HG03354 (cell line): Measurements from ENCODE around the gene COL27A1.

Source experiments
- ATAC-seq: cut with Tn5 transposase; IDR thresholded peaks from one replicate; pipeline ENCODE4 v1.9.1; 2021; ENCODE audit warnings: mild to moderate bottlenecking; ENCODE audit not compliant: unreplicated experiment, poor library complexity, severe bottlenecking

Gene COL27A1

DNA sequence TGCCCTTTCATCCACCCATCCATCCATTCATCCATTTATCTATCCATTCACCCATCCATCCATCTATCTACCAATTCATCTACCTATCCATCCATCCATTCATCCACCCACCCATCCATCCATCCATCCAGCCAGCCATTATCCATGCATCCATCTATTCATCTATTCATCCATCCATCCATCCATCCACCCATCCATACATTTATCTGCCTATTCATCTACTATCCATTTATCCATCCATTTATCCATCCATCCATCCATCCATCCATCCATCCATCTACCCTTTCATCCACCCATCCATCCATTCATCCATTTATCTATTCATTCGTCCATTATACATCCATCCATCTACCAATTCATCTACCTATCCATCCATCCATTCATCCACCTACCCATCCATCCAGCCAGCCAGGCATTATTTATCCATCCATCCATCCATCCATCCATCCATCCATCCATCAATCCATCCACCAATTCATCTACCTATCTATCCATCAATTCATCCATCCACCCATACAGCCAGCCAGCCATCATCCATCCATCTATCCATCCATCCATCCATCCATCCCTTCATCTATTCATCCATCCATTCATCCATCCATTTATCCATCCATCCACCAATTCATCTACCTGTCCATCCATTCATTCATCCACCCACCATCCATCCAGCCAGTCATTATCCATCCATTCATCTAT, 10.2 kb downstream of the COL27A1 start:
- no peak for ATAC-seq

DNA sequence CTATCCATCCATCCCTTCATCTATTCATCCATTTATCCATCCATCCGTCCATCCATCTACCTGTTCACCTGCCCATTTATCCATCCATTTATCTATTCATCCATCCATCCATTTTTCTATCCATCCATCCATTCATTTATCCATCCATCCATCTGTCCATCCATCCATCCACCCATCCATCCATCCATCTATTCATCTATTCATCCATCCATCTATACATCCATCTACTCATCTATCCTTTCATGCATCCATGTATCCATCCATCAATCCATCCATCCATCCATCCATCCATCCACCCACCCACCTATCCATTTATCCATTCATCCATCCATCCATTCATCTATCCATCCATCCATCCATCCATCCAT, 10.8 kb downstream of the COL27A1 start:
- no peak for ATAC-seq

DNA sequence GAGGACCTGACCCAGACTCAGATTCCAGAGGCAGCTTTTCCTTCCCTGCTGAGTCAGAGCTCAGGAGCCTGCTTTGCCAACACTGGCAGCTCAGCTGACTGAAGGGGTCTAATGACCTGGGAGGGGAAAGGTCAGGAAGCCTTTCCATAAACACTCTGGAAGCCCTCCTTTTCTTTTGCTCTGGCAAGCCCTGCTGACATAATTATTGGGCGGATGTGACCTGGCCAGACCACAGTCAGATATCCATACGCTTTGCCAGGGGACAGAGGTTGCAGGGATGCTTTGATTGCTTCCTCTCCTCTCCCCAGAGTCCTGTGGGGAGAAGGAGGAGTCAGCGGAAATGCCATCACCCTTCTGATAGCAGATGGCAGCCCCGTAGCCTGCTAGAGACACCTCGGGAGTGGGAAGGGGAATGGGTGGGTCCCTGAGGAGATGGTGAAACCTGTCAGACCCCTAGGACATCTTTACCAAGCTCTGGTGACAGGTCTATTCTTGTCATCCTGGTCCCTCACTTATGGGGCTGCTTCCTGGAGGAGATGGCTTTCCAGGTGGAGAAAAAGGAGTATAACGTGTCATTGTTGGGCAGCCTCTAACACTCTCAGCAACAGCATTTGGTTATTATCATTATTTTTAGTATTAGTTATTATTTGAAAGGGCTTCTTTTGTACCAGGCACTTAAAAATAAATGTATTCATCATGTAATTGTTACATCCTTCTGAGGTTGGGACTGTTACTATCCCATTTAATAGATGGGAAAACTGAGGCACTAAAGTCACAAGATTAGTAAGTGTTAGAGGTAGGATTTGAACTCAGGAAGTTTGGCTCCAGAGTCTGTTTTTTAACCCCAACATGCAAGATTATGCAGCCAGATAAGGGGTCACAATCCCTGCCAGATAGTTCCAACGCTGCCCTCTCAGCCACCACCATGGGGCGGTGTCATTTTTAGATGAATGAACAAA, 11.6 kb downstream of the COL27A1 start:
- ATAC-seq = no peak

DNA sequence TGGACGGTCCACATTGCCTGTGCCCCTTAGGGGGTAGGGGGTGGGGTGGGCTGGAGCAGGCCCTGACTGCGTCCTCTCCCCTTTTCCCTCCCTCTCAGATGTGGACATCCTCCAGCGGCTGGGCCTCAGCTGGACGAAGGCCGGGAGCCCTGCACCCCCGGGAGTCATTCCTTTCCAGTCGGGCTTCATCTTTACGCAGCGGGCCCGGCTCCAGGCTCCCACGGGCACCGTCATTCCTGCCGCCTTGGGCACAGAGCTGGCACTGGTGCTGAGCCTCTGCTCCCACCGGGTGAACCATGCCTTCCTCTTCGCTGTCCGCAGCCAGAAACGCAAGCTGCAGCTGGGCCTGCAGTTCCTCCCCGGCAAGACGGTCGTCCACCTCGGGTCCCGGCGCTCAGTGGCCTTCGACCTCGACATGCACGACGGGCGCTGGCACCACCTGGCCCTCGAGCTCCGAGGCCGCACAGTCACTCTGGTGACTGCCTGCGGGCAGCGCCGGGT, 12.3 kb downstream of the COL27A1 start:
- ATAC-seq = no peak

DNA sequence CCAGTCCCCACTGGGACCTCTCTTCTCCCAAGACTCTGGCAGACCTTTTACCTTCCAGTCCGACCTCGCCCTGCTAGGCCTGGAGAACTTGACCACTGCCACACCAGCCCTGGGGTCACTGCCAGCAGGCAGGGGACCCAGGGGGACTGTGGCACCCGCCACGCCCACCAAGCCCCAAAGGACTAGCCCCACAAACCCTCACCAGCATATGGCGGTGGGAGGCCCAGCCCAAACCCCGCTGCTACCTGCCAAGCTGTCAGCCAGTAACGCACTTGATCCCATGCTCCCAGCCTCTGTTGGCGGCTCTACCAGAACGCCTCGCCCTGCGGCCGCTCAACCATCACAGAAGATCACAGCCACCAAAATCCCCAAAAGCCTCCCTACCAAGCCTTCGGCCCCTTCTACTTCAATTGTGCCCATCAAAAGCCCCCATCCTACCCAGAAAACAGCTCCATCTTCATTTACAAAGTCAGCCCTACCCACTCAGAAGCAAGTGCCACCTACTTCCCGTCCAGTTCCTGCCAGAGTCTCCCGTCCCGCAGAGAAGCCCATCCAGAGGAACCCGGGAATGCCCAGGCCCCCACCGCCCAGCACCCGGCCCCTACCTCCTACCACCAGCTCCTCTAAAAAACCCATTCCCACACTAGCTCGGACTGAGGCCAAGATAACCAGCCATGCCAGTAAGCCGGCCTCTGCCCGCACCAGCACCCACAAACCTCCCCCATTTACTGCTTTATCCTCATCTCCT, 13.1 kb downstream of the COL27A1 start:
- no peak for ATAC-seq

DNA sequence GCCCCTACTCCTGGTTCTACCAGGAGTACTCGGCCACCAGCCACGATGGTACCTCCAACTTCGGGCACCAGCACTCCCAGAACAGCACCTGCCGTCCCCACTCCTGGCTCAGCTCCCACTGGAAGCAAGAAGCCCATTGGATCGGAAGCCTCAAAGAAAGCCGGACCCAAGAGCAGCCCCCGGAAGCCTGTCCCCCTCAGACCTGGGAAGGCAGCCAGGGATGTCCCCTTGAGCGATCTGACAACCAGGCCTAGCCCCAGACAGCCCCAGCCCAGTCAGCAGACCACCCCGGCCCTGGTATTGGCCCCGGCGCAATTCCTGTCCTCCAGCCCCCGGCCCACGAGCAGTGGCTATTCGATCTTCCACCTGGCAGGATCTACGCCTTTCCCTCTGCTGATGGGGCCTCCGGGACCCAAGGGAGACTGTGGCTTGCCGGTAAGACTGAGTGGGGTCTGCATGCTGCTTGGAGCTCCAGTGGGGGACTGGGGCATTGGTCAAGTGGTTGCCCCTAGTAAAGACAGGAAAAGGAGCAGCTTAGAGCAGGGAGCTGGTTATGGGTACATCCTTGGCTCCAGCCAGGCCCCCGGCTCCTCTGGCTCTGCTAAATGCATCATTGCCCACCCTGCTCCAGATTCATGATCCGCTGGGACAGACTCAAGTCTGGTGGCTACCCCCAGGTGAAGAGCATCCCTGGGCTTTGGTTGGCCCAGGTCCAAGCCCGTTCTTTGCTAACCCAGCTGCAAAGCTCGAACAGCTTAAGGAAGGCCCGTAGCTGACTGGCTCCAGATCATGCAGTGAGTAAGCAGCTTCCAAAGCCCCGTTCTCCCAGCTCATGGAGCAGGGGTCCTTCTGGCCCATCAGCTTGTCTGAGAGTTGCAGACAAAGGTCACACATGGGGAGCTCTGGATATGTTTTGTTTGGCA, 14.0 kb downstream of the COL27A1 start:
- no peak for ATAC-seq

DNA sequence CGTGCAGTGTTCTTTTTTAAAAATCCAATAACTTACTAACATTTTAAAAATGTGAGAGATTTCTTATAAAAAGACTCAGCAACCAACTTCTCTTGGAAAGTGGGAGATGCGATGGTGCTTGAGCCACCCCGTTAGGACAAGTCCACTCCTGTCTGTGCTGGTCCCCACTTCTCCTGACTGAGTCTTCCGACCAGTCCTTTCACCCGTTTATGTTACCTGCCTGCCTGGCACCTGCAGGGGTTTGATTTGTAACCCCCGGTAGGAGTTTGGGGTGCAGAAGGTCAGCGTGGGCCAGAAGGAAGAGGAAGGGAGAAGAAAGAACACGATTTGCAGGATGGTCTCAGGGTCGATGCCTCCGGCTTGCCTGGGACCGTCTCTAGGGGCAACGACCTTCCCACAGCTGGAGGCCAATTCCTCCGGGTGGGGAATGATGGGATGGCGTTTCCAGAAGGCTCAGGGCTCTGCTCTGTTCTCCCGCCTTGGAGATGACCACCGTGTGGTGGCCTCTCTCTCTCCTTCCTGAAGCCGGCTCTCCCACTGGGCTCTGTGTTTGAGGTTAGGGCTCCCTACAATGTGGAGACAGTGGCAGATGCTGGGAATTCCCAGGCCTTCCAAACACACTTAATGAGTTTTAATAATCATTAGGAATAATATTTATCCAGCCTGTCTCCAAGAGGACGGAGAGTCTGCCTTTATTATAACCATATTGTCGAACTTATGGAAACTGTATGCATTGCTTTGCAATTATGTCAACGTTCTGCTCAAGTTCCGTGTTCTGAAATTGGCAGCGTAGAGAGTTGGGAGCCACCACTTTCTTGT, 14.8 kb downstream of the COL27A1 start:
- ATAC-seq = no peak

DNA sequence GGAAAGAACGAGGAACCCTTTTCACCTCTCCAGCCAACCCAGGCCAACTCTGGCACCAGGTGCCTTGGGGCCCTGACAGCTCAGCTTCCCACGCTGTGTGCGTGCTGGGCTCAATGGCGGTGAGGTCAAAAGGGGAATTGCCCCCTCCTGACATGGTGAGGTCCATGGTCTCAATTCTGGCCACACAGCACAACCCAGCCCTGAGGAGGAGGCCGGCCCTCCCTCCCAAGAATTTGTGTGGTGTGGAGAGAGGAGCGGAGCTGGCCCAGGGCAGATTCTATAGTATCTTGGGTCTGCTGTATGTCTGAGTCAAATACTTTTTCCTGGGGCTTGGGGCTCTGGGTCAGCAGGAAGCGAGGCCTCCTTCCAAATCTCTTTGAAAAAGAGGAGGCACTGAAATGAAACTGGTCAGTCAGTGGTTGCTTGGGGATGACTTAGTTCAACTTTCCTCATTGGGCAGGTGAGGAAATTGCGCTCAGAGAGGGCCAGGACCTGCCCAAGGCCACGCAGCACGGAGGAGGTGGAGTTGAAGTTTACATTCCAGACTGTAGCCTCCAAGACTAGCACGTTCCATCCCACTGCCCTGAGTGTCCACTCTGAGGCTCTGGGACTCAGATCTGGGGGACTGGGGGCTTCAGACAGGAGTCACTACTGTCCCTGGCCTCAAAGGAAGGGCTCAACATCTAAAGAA, 15.6 kb downstream of the COL27A1 start:
- ATAC-seq = no peak

DNA sequence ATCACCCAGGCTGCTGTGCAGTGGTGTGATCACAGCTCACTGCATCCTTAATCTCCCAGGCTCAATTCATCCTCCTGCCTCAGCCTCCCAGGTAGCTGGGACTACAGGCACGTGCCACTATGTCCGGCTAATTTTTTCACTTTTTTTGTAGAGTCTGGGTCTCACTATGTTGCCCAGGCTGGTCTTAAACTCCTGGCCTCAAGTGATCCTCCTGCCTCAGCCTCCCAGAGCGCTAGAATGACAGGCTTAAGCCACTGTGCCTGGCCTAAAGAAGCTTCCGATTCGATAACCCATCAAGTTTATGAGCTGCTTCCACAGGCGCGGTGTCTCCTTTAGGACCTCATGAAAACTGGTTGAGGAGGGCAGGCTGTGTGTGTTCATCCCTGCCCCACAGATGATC, 16.2 kb downstream of the COL27A1 start:
- ATAC-seq = no peak

DNA sequence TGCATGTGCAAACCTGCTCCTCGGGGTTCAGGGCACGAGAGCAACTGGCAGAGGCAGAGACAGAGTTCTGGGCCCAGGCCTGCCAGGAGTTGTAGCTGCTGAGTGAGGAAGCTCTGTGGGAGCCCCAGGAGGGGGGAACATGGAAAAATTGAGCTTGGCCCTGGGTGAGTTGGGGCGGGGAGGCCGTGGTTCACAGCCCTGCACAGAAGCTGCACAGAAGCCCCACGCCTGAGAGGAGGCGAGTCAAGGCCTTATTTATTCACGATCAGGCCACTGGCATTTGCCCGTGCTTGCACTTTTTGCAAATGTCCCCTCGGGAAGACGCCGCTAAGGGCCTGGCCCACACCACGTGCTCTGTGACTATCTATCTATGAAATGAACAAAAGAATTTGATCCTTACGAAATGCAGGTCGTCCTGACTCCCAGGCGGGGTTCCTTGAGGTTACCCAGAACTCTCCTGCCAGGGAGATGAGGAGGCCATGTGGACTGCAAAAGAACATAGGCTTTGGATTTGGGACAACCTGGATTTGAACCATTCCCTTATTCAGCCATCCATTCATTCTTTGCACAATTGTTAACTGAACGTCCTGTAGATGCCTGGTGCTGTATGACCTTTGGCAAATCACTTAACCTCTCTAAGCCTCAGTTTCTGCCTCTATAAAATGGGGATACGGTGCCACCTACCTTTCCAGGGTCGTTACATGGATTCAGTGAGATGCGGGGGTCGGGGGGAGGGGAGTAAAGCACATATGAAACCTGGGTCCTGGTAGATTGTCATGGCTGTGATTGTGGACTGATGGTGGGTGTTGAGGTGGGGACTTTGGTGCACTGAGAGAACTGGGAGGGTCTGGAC, 17.9 kb downstream of the COL27A1 start:
- ATAC-seq = no peak

DNA sequence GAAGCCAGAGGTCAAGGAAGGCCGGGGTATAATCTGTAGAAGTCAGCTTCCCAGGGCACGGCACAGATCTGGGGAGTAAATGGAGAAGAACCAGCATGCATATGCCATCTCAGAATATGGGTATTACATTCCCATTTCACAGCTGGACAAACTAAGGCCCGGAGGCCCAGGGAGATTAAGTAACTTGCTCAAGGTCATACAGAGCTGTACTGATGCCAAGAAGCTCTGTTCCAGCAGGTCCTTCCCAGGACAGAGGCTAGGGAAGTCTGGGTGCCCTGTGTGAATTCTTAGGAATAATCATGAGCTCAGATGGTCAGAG, 19.2 kb downstream of the COL27A1 start:
- no peak for ATAC-seq

DNA sequence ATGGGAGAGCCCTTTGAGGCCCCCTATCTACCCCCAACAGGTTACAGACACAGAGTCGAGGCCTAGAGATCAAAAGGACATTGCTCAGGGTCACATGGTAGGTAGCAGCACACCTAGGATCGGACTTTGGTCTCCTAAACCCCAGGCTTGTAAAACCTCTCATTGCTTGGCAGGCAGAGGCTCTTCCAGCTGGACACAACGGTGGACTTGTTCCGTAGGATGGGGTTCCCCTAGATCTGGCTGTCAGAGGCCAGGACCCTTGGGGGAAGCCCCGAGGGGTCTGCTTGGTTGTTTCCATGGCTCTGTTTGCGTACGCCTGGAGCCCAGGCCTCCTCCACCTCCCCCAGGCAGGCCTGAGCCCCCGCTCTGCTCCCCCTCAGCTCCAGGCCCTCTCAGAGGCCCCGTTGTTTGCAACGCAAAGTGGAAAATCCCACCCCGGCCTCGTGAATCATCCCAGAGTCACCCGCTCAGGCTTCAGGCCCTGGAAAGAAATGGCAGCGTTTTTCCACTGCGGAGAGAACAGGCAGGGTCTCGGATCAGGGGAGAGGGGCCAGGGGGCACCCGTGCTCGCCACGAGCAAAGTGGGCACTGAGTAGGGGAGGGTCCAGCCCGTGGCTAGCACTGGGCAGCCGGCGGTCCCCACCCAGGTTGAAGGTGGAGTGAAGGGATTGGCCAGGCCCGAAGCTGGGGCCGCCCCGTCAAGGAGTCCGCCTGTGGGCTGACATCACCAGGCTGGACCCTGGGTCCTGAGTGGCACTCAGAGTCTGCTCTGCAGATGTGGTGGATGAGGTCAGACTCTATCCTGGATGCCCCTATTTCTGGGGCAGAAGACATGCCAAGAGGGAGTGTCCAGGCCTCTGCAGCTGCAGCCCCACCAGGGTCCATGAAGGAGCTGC, 19.8 kb downstream of the COL27A1 start:
- no peak for ATAC-seq

DNA sequence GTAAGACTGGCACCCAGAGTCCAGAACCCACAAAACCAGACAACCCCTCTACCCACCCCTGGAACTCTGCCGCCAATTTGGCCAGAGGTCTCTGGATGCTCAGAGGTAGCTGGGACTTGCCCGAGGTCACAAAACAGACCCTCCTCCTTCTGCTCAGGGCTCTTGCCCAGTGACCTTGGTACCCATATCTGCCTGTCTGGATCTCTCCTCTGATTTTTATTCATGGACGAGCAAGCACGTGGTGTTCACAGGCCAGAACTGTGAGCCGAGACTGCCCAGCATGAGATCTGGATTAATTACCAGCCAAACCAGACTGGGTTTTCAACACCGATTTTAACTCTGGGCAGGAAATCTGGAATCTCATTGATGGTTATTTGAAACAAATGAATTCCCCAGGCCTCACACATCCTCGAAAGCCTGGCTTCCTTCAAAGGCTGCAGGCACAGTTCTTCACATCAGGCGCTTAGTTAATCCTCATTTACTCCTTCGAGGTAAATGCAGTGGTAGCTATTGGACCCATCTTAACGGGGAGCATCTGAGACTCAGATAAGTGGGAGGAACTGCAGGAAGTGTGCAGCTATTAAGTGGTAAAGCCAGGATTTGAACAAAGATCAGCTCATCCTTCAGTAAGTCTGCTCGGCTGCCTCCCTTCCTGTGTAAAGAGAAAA, 21.4 kb downstream of the COL27A1 start:
- no peak for ATAC-seq

DNA sequence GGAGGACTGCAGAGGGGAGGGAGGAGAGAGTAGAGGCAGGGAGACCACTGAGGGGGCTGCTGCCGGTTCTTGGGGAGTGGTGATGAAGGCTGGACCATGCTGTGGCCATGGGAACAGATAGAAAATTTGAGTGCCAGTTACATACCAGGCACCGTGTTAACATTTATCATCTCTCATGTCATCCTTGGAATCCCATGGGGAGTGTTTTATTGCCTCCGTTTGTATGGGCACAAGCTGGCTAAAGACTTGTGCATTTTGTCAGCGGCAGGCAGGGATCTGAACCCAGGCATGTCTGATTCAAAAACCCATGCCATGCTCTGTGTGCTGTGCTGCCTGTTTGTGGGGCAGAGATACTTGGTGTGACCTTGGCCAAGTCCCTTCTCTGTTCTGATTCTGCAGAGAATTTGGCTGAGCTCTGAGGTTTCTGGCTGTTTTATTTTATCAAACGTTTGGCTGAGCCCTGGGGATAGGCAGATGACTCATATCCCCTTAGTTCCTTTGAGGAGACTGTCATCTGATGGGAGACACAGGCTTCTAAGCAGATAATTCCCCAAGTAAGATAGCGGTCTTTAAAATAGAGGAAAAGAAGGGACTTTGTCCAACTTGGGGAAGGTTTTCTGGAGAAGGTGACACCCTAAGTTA, 22.2 kb downstream of the COL27A1 start:
- ATAC-seq = no peak

DNA sequence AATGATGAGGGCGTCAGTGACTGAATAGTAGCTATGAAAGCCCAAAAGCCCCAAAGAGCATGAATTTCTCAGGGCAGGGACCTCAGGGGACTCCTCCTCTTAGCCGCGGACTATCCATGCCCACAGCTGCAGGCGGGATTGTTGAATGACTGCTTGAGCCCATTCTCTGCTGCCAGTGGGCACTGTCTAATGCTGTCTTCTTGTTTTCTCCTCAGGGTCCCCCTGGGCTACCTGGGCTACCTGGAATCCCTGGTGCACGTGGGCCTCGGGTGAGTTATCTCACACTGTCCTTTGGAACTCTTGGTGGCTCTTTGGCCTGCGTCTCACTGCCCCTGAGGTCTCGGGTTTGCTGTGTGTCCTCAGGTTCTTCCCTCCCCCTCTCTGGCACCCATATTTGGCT, 22.7 kb downstream of the COL27A1 start:
- no peak for ATAC-seq
